ENCODE data around the gene COX14.

GRCh38 chr12:50121641-50122040 is 9.6 kb downstream of the COX14 start:
- TF ChIP-seq, protein P1, sequence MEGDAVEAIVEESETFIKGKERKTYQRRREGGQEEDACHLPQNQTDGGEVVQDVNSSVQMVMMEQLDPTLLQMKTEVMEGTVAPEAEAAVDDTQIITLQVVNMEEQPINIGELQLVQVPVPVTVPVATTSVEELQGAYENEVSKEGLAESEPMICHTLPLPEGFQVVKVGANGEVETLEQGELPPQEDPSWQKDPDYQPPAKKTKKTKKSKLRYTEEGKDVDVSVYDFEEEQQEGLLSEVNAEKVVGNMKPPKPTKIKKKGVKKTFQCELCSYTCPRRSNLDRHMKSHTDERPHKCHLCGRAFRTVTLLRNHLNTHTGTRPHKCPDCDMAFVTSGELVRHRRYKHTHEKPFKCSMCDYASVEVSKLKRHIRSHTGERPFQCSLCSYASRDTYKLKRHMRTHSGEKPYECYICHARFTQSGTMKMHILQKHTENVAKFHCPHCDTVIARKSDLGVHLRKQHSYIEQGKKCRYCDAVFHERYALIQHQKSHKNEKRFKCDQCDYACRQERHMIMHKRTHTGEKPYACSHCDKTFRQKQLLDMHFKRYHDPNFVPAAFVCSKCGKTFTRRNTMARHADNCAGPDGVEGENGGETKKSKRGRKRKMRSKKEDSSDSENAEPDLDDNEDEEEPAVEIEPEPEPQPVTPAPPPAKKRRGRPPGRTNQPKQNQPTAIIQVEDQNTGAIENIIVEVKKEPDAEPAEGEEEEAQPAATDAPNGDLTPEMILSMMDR (conservative IDR thresholded peaks at IDR 0.05; ENCODE audit: low read depth, low read length): no peak
- TF ChIP-seq EZH2phosphoT487 (IDR thresholded peaks at IDR 0.05; ENCODE audit: borderline replicate concordance, low read length): no peak
- TF ChIP-seq EZH2 (IDR thresholded peaks at IDR 0.05; ENCODE audit: low read length, unreplicated experiment): no peak
